ENCODE measurements around the gene TFEB. TPM values are rescaled to one million over a fixed set of nuclear protein-coding genes. Genes with fewer than 3 reads are reported as not detected.

TFEB gene
- 0.11 TPM for polyA plus RNA-seq (2013, experiment 1 of 2)
- polyA plus RNA-seq (2013, experiment 2 of 2), result 0.22 TPM

DNA sequence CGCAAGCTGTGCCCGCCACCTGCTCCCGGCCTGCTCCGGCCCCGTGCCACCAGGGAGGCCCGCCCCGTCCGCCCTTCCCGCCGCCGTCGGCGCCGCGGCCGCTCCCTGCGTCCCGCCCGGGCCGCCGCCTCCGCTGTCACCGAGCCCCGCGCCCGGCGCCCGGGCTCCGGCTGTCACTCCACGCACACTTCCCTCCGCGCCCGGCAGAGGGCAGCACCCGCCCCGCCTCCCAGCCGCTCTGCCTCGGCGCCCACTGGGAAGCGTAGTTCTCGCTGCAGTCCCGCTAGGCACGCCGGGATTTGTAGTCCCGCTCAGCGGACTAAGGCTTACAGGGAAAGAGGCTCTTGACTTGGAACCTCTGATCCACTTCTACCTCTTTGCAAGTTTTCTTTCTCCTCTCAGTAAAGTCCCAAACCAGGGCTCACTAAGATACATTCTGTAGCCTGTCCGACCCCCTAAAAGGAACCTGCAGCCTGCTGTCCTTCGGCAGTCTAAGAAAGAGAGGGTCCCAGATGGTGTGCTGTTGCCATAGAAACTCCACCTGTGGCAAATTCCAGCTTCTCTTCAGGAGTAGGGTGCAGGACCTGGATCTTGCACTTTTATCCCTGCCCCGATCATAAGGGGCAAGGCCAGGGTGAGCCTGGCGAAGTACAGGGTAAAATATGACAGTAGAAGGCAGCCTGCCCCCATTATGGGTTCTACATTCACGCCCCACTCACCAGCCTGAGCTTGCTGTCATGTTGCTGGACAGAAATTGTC, at the start of gene TFEB:
TFEB (minus strand) TSS at position 182 of the 759 bp plus-strand sequence. CDS start 44,395 bp downstream, outside the sequence.
- no peak within 1 kb of the TSS for H2AK5ac ChIP-seq (ENCODE audit: low read length)
- DNase-seq, result peak; percentile 93
- H3K79me1 ChIP-seq (ENCODE audit: low read length), result no peaks in the 10 kb centered on the region
- H3K56ac ChIP-seq (ENCODE audit: low read length), result peak within 1 kb of the TSS; percentile 78
- no peak within 1 kb of the TSS for H4K5ac ChIP-seq (ENCODE audit: low read length)
- H3K4ac ChIP-seq (ENCODE audit: low read depth, low read length), result no peak within 1 kb of the TSS
- no peak within 1 kb of the TSS for H3K23ac ChIP-seq (ENCODE audit: low read length)
- no peak within 1 kb of the TSS for H3K27ac ChIP-seq (ENCODE audit: low read depth, low read length)
- no peaks in the 10 kb centered on the region for H3K27me3 ChIP-seq (ENCODE audit: insufficient read depth, low read length, poor library complexity)
- H3K79me2 ChIP-seq (ENCODE audit: control insufficient read depth, insufficient read depth, low read length), result no peaks in the 10 kb centered on the region
- no peaks in the 10 kb centered on the region for H3K36me3 ChIP-seq (ENCODE audit: control insufficient read depth, insufficient read depth, low read length)
- peak within 1 kb of the TSS; percentile 44 for H3K18ac ChIP-seq (ENCODE audit: low read length)
- H3K4me1 ChIP-seq (ENCODE audit: control insufficient read depth, low read depth, low read length), result peaks cover 6% of the 10 kb centered on the region
- WGBS (ENCODE audit: extremely low coverage, insufficient coverage, low lambda C conversion rate), result no CpG with 5 or more reads among the region's 50 CpGs
- H2BK15ac ChIP-seq (replicated peaks; ENCODE audit: low read depth), result no peak within 1 kb of the TSS
- no peak within 1 kb of the TSS for H2BK120ac ChIP-seq (ENCODE audit: low read depth, low read length)
- no peak within 1 kb of the TSS for H4K8ac ChIP-seq (ENCODE audit: low read depth, low read length)
- H3K4me2 ChIP-seq (ENCODE audit: low read length), result peak within 1 kb of the TSS; percentile 71
- peak within 1 kb of the TSS; percentile 35 for H3K4me3 ChIP-seq (ENCODE audit: low read length)
- H2BK5ac ChIP-seq (ENCODE audit: low read length), result no peak within 1 kb of the TSS
- peak within 1 kb of the TSS; percentile 44 for H3K9ac ChIP-seq (ENCODE audit: low read length)

DNA sequence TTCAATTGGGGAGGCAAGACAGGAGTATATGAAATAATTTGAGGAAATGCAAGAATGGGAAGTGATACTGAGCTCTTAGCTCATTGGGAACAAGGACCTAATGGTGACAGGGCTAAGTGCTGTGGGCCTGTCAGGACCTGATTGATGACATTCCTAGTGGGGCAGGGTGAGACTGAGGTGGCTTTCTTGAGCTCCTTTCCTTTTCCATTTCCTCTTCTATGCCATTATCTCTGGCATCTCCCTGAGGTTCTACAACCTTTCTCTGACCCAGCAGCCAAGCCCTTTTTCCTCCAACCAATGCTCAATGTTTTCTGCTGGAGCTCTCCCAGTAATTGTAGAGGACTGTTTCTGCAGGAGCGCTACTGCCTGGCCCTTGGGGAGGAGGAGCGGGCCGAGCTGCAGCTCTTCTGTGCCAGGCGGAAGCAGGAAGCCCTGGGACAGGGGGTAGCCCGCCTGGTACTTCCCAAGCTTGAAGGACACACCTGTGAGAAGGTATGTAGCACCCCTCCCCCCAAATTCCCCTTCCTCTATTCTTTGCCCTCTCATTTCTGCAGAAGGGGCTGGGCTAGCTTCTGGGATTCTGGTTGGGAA, 49.3 kb upstream of the TFEB start:
- Histone ChIP-seq H3K27me3 (ENCODE audit: insufficient read depth, low read length, poor library complexity) (peaks cover 5% of the 10 kb centered on the region), H3K4me1 (ENCODE audit: control insufficient read depth, low read depth, low read length) (no peaks in the 10 kb centered on the region), H4K8ac (ENCODE audit: low read depth, low read length) (no peak overlapping the region), H3K4me2 (ENCODE audit: low read length) (no peak overlapping the region), H2BK5ac (ENCODE audit: low read length) (no peak overlapping the region), H3K4ac (ENCODE audit: low read depth, low read length) (no peak overlapping the region), H3K23ac (ENCODE audit: low read length) (no peak overlapping the region), H3K18ac (ENCODE audit: low read length) (no peak overlapping the region), H3K4me3 (ENCODE audit: low read length) (no peak overlapping the region), H3K79me1 (ENCODE audit: low read length) (peaks cover 7% of the 10 kb centered on the region), H3K36me3 (ENCODE audit: control insufficient read depth, insufficient read depth, low read length) (peaks cover 4% of the 10 kb centered on the region), H2AK5ac (ENCODE audit: low read length) (no peak overlapping the region), H3K27ac (ENCODE audit: low read depth, low read length) (no peak overlapping the region), H3K79me2 (ENCODE audit: control insufficient read depth, insufficient read depth, low read length) (peaks cover 7% of the 10 kb centered on the region), H3K56ac (ENCODE audit: low read length) (no peak overlapping the region), H4K5ac (ENCODE audit: low read length) (no peak overlapping the region), H3K9ac (ENCODE audit: low read length) (no peak overlapping the region), H2BK15ac (replicated peaks; ENCODE audit: low read depth) (no peak overlapping the region), H2BK120ac (ENCODE audit: low read depth, low read length) (no peak overlapping the region)
- peak; percentile 19 for DNase-seq
- WGBS (ENCODE audit: extremely low coverage, insufficient coverage, low lambda C conversion rate), result no CpG with 5 or more reads among the region's 5 CpGs

DNA sequence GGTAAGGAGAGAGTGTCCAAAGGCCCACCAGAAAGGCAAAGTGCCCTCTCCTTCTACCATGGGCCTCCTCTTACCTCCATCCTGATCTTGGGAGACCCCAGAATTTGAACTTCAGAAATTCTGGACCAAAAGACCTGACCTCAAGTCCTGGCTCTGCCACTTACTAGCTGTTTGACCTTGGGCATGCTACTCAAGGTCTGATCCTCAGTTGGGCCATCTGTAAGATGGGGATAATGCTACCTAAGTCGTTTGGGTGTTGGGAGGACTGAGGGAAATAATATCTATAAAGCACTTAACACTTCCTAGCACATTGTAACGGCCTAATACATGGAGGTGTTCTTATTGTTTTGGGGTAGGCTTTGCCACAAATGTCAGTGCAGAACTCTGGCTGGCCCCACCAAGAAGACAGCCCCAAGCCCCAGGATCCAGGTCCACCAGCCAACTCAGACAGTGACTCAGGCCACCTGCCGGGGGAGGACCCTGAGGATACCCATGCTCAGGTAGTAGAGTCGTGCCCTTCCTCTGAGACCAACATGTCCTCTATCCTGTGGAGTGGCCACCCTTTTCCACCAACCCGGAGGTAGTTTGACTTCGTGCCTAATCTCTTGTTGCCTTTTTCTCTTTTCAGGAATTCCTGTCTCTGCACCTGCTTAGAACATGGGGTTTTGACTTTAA, 47.8 kb upstream of the TFEB start:
- Histone ChIP-seq H3K23ac (ENCODE audit: low read length) (no peak overlapping the region), H3K56ac (ENCODE audit: low read length) (no peak overlapping the region), H2BK15ac (replicated peaks; ENCODE audit: low read depth) (no peak overlapping the region), H2AK5ac (ENCODE audit: low read length) (no peak overlapping the region), H3K79me1 (ENCODE audit: low read length) (peaks cover 3% of the 10 kb centered on the region), H3K27me3 (ENCODE audit: insufficient read depth, low read length, poor library complexity) (peaks cover 5% of the 10 kb centered on the region), H3K36me3 (ENCODE audit: control insufficient read depth, insufficient read depth, low read length) (no peaks in the 10 kb centered on the region), H4K8ac (ENCODE audit: low read depth, low read length) (no peak overlapping the region), H3K18ac (ENCODE audit: low read length) (no peak overlapping the region), H3K4me3 (ENCODE audit: low read length) (no peak overlapping the region), H3K4ac (ENCODE audit: low read depth, low read length) (no peak overlapping the region), H2BK5ac (ENCODE audit: low read length) (no peak overlapping the region), H3K4me1 (ENCODE audit: control insufficient read depth, low read depth, low read length) (peaks cover 2% of the 10 kb centered on the region), H3K79me2 (ENCODE audit: control insufficient read depth, insufficient read depth, low read length) (peaks cover 3% of the 10 kb centered on the region), H4K5ac (ENCODE audit: low read length) (no peak overlapping the region), H2BK120ac (ENCODE audit: low read depth, low read length) (no peak overlapping the region), H3K4me2 (ENCODE audit: low read length) (no peak overlapping the region), H3K27ac (ENCODE audit: low read depth, low read length) (no peak overlapping the region), H3K9ac (ENCODE audit: low read length) (no peak overlapping the region)
- no CpG with 5 or more reads among the region's 6 CpGs for WGBS (ENCODE audit: extremely low coverage, insufficient coverage, low lambda C conversion rate)
- DNase-seq, result no peak

DNA sequence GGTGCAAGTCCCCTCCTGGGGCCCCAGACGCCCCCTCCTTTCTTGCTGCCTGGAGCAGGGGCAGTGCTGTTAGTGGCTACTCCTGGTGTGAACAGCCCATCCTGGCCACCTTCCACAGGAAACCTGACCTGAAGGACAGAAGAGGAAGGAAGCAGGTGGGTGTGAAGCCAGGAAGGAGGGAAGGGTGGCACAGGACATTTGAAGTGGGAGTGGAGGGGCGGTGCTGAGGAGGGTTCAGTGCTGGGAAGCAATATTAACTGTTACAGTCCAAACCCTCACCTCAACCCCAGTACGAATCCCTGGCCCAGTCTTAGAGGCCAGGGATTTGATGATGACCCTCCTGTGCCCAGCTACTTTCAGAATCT, 45.9 kb upstream of the TFEB start:
- no peak overlapping the region for H3K4me2 ChIP-seq (ENCODE audit: low read length)
- H3K4me3 ChIP-seq (ENCODE audit: low read length), result no peak overlapping the region
- H3K4ac ChIP-seq (ENCODE audit: low read depth, low read length), result no peak overlapping the region
- no peaks in the 10 kb centered on the region for H3K79me1 ChIP-seq (ENCODE audit: low read length)
- H3K4me1 ChIP-seq (ENCODE audit: control insufficient read depth, low read depth, low read length), result peaks cover 2% of the 10 kb centered on the region
- WGBS (ENCODE audit: extremely low coverage, insufficient coverage, low lambda C conversion rate), result no CpG with 5 or more reads among the region's 3 CpGs
- no peak overlapping the region for H2BK5ac ChIP-seq (ENCODE audit: low read length)
- no peak overlapping the region for H2BK15ac ChIP-seq (replicated peaks; ENCODE audit: low read depth)
- H3K79me2 ChIP-seq (ENCODE audit: control insufficient read depth, insufficient read depth, low read length), result no peaks in the 10 kb centered on the region
- H3K27ac ChIP-seq (ENCODE audit: low read depth, low read length), result no peak overlapping the region
- H3K56ac ChIP-seq (ENCODE audit: low read length), result no peak overlapping the region
- H2AK5ac ChIP-seq (ENCODE audit: low read length), result no peak overlapping the region
- H3K27me3 ChIP-seq (ENCODE audit: insufficient read depth, low read length, poor library complexity), result peaks cover 5% of the 10 kb centered on the region
- no peaks in the 10 kb centered on the region for H3K36me3 ChIP-seq (ENCODE audit: control insufficient read depth, insufficient read depth, low read length)
- H4K5ac ChIP-seq (ENCODE audit: low read length), result no peak overlapping the region
- H3K9ac ChIP-seq (ENCODE audit: low read length), result no peak overlapping the region
- no peak for DNase-seq
- H2BK120ac ChIP-seq (ENCODE audit: low read depth, low read length), result no peak overlapping the region
- H3K23ac ChIP-seq (ENCODE audit: low read length), result no peak overlapping the region
- H4K8ac ChIP-seq (ENCODE audit: low read depth, low read length), result no peak overlapping the region
- no peak overlapping the region for H3K18ac ChIP-seq (ENCODE audit: low read length)

DNA sequence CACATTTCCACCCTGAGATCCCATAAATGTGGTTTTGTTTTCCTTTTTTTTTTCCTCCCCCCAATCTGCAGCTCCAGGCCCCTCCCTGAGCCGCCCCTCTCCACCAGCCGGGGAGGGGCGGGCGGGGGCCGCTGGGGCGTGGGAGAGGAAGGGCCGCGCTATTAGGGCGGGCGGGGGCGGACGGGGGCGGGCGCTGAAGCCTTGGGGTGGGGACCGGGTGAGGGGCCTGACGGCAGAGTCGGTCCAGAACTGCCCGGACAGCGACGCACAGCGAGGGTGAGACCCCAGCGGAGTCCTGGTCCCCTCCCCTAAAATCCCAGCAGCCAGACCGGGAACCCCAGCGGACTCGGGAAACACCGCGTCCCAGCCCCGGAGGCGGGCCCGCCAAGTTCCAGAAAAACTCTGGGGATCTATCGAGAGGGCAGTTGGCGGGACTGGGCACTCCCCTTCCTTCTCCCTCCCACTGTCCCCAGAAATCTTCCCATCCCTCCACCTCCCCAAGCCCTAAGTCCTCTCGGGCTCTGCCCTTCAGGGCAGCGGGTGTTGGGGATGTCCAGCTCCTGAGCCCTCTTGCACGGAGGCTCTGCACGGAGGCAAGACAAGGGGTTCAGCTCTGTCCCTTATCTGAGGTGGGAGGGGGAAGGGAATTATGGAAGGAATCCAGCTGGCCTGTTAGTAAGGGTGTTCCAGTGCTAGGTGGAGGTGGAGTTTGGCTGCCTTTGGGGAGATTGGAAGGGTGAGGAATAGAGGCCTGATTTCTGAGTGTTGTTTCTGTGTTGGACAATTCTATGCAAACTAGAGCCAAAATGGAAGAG, 45.4 kb upstream of the TFEB start, which contains the start of gene PRICKLE4:
PRICKLE4 (plus strand) TSS at position 232 of the 815 bp plus-strand sequence. CDS start 2,692 bp downstream, outside the sequence.
- Histone ChIP-seq H2AK5ac (ENCODE audit: low read length) (no peak within 1 kb of the TSS), H3K79me2 (ENCODE audit: control insufficient read depth, insufficient read depth, low read length) (no peaks in the 10 kb centered on the region), H4K8ac (ENCODE audit: low read depth, low read length) (no peak within 1 kb of the TSS), H3K4me3 (ENCODE audit: low read length) (peak within 1 kb of the TSS; percentile 70), H2BK15ac (replicated peaks; ENCODE audit: low read depth) (no peak within 1 kb of the TSS), H3K23ac (ENCODE audit: low read length) (no peak within 1 kb of the TSS), H3K4me1 (ENCODE audit: control insufficient read depth, low read depth, low read length) (peaks cover 2% of the 10 kb centered on the region), H3K56ac (ENCODE audit: low read length) (peak within 1 kb of the TSS; percentile 87), H3K9ac (ENCODE audit: low read length) (peak within 1 kb of the TSS; percentile 73), H3K27ac (ENCODE audit: low read depth, low read length) (no peak within 1 kb of the TSS), H3K4ac (ENCODE audit: low read depth, low read length) (no peak within 1 kb of the TSS), H4K5ac (ENCODE audit: low read length) (no peak within 1 kb of the TSS), H3K27me3 (ENCODE audit: insufficient read depth, low read length, poor library complexity) (peaks cover 4% of the 10 kb centered on the region), H3K79me1 (ENCODE audit: low read length) (no peaks in the 10 kb centered on the region), H3K36me3 (ENCODE audit: control insufficient read depth, insufficient read depth, low read length) (no peaks in the 10 kb centered on the region), H2BK5ac (ENCODE audit: low read length) (no peak within 1 kb of the TSS), H3K18ac (ENCODE audit: low read length) (peak within 1 kb of the TSS; percentile 65), H3K4me2 (ENCODE audit: low read length) (peak within 1 kb of the TSS; percentile 76), H2BK120ac (ENCODE audit: low read depth, low read length) (peak within 1 kb of the TSS; percentile 8)
- no CpG with 5 or more reads among the region's 36 CpGs for WGBS (ENCODE audit: extremely low coverage, insufficient coverage, low lambda C conversion rate)
- DNase-seq, result peak; percentile 22

Measured in mesendoderm (in vitro differentiated cells).